NOMO-1 treated with dmso at 0.1 percent for 144 hours (cell line): Measurements from ENCODE around the gene DDX1.
"Not testable (repeated sequence)": the region's sequence is repeated elsewhere in the genome, so short reads cannot be mapped to it uniquely, and the experiment has no call there.

ENCODE experiments used
- DNase-seq: peaks from one replicate; lab custom pipeline; 2025; ENCODE audit not compliant: unreplicated experiment; lab: John Stamatoyannopoulos, UW

DDX1 gene

DNA sequence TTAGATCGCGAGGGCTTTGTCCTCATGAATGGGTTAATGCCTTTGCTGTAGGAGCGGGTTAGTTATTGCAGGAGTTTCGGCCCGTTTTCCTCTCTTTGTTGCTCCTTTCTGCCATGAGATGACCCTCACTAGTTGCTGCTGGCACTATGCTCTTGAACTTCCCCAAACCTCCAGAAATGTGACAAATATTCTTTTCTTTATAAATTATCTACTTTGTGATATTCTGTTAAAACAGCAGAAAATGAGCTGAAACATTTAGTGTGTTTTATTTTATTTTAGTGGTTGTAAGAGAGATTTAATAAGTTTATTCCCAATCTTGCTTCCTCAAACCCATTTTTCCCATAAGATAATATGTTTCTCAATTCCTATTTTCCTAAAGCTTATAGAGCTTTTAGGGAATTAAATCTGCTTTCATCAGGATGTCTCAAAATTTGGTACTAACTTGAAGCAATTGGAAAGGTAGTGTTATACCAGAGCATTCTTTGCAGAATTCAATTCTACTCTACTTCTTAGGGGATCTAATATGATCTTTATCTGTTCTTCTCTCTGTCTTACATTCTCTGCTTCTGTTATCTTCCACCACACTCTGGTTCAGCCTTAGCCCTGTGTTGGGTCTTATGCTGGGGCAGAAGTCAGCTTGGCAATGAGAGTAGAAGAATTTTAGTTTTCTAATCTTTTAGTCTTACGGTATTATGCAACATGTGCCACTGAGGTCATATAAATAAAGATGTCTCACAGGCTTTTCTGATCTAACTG lies 23.1 kb downstream of the DDX1 start:
- DNase-seq = no peak

- DNase-seq = no peak
These were observed 23.7 kb downstream of the DDX1 start for GRCh38 chr2:15615301-15615920.

DNA sequence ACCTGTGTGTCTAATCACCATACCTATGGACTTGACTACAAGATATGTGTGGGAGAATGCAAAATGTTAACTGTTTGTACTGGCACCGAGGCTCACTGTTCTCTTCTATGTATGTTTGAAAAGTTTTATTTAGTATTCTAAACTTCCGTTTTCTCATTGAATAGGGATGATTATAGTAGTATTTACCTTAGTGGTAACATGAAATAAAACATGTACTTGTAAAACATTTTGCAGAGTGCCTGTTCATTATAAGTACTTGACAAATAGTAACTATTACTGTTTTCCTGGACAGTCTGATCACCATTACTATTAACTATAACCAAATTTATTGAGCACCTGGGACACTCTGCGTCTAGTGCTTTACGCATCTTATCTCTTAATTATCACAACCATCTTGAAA lies 24.8 kb downstream of the DDX1 start:
- no peak for DNase-seq

GRCh38 chr2:15616850-15617777 lies 25.4 kb downstream of the DDX1 start:
- DNase-seq = no peak

- no peak for DNase-seq
These were observed 26.2 kb downstream of the DDX1 start for GRCh38 chr2:15617778-15618448.

GRCh38 chr2:15618449-15618855 lies 26.8 kb downstream of the DDX1 start:
- no peak for DNase-seq

DNA sequence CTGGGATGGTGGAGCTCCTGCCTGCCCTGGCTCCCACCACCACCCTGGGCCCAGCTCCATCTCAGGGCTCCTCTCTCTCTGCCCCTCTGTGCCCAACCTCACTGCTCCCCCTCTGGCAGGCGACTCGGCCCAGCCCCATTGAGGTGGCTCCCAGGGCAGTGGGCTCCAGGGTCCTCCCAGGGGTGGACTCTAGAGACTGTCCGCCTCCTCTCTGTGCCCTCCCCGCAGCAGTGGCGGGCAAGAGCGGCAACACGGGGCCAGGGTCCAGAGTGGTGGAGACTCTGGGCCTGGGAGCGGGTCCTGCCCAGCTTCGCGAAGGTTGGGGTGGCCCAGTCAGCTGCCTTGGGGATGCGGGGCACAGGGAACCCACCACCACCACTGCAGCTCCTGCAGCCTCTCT lies 27.4 kb downstream of the DDX1 start:
- DNase-seq = no peak

DNA sequence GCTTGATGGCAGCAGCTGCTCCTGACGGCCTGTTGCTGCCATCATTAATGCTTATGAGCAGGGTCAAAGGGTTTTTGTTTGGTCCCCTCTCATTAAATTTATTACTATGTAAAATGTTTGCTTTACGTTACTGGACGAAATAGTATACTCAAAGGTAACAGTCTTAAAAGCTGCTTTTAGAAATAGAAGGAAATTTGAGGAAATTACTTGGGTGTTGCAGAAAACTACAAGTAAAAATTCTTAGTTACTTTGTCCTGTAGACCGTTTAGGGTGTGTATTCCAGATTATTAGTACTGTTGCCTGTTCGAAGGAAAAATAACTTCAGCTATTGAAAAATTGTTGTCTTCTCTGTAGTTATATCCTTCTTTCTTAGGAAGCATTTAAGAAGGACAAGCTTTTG lies 27.8 kb downstream of the DDX1 start:
- DNase-seq = no peak

DNA sequence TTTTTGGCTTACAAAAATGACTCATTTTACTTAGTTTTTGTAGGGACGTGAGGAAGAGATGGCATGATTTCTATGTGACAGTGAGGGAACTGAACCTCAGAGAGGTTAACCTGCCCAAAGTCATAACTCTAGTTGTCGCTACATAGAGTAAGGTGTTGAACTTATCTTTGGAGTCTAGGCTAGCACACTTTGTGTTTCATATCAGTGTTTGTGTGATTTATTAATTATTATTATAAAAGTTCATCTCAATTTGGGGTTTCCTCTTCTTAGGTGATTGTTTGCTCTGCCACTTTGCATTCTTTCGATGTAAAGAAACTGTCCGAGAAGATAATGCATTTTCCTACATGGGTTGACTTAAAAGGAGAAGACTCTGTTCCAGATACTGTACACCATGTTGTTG lies 28.3 kb downstream of the DDX1 start:
- DNase-seq = no peak

- no peak for DNase-seq
These were observed 28.7 kb downstream of the DDX1 start for GRCh38 chr2:15620340-15620739.

DNA sequence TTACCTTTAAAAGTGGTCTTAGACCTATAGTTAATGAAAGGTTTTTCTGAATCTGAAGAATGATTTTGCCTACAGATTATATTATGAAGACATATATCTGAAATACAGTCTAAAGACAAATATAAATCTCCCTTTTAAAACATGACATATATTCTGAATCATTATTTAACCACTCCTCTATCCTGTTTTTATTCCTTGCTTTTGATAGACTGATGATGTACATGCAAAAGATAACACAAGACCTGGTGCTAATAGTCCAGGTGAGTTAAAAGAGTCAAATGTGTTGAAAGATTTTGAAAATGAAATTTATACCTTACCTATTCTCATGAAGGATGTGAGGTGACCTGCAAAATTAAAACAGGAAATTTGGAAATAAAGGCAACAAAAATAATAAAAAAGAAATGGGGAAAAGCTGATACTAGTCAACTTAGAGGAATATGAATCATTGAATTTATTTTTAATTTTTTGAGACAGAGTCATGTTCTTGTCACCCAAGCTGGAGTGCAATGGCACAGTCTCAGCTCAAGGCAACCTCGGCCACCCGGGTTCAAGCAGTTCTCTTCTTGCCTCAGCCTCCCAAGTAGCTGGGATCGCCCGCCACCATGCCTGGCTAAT lies 29.3 kb downstream of the DDX1 start:
- DNase-seq = no peak

DNA sequence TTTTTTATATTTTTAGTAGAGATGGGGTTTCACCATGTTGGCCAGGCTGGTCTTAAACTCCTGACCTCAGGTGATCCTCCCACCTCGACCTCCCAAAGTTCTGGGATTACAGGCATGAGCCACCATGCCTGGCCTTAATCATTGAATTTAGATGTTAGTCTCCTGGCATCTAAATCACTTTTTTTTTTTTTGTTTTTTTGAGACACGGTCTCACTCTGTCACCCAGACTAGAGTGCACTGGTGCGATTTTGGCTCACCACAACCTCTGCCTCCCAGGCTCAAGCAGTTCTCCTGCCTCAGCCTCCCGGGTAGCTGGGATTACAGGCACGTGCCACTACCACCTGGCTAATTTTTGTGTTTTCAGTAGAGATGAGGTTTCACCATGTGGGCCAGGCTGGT lies 29.8 kb downstream of the DDX1 start:
- DNase-seq = not testable (repeated sequence)

GRCh38 chr2:15622214-15622613 lies 30.5 kb downstream of the DDX1 start:
- no peak for DNase-seq

DNA sequence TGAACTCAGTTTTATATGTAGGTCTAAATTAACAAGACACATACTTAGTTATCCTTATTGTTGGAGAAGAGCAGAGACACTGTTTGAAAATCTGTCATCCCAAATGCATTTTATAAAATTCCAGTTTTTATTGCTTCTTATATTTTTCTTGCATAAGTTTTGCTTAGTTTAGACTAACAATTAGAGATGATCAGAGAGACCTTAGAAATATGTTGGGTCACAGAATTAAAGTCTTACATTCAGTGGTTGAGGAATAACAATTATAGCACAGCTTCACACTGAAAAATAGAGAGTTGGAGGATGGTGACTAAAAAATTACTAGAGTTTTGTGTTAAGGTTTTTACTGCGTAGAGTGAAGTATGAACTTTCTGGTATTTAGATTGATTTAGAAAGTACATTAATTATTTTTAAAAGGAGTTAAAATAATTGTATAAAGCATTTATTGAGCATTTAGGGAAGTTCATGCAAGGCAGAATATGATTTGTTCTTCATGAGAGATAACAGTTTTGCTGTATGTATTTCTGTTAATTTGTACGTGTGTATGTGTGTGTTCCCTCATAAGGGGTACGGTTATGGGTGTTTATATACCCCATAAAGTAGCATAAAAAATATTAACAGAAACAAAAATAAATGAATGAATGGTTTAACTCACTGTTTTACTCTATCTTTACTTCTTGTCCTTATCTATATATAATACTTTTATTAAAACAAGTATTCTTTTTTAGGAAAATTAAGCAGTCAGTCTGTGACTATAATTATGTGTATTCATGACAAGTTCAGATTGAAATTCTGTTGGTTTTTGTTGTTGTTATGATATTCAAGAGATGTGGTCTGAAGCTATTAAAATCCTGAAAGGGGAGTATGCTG lies 31.2 kb downstream of the DDX1 start:
- no peak for DNase-seq

DNA sequence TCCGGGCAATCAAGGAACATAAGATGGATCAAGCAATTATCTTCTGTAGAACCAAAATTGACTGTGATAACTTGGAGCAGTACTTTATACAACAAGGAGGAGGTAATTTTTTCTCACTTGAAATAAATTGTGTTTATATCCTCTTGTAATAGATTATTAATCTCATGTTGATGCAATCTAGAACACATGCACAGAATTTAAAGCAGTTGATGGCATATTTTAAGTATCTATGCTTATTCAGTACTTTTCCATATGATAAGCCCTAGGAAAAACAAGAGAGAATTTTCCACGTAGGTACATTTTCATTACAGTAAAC lies 31.8 kb downstream of the DDX1 start:
- no peak for DNase-seq

GRCh38 chr2:15623898-15624541 lies 32.4 kb downstream of the DDX1 start:
- no peak for DNase-seq

GRCh38 chr2:15624903-15625302 lies 33.2 kb downstream of the DDX1 start:
- no peak for DNase-seq

DNA sequence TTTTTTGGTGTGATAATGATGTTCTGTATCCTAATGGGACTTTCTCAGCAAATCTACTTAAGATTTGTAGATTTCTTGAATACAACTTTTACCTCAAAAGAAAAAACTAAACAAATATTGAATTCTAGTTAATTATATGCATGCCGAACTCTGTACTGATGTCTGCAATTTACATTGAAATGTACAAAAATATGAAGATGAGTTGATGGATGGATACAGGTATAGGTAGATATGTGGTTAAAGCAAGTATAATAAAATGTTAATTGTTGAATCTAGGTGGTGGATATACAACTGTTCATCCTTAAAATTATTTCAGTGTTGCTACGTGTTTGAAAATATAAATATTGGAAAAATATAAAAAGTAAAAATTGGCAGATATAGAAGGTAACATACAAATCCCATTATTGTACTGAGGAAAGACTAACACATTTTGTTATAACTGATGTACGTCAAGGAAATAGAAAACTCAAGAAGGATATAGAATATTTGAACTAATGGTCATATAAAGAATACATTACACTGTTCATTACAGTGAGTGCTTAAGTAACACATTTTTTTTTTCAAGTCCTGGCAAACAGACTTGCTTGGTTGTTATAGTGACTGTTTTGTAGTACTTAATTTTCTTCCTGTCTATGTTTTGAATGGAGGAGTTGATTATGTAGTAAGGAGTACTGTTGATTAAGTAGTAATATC lies 33.8 kb downstream of the DDX1 start:
- no peak for DNase-seq

DNA sequence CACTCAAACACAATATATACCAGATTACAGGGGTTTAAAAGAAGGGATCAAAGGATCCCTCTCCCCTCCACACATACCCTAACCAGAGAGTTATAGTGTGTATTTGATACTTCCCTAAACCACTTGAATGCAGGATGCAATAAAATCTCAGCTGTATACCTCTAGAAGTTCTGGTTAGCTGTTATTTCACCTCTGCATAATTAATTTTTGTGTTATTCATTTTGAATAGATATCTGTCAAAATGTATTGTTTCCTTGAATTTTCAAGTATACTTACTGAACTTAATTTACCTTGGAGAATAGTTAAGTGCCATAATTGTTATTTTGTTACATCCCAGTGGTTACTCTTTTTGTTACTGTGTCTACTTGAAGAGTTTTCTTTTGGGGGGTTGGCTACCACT lies 34.5 kb downstream of the DDX1 start:
- DNase-seq = no peak
